Measurements from ENCODE around the gene SPEF2.

The SPEF2 gene

DNA sequence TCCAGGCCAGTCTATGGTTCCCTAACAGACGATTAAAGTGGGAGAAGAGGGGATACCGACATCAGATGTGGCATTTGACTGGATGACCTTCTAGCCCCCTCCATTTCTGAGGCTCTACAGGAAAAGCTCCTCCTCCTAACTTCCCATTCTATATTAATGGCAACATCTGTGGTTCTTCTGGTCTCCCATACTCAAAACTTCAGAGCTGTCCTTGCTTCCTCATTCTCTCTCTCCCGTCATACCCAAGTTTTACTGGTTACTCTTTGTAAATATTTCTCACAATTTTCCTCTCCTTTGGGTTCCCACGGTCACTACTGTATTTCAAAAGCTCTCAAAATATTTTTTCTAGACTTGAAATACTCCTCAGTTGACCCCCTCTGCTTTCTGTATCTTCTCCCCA is 203.1 kb downstream of the SPEF2 start:
- no peaks in the 10 kb centered on the region for H3K9me3 ChIP-seq (ENCODE audit: control insufficient read depth, insufficient read depth, low read depth, low read length)
- H3K4me3 ChIP-seq (ENCODE audit: low read depth, low read length) = no peak overlapping the region
- H3K4me1 ChIP-seq (ENCODE audit: control insufficient read depth, insufficient read depth, low read length) = no peaks in the 10 kb centered on the region
- no peak for TF ChIP-seq ZNF776 (tag by site-specific recombination; IDR thresholded peaks at IDR 0.05; ENCODE audit: borderline replicate concordance)
- no peak for TF ChIP-seq ZBTB20 (tag by site-specific recombination; IDR thresholded peaks at IDR 0.05)
- no peak for TF ChIP-seq MYNN (tag by site-specific recombination; IDR thresholded peaks at IDR 0.05; ENCODE audit: borderline replicate concordance)
- TF ChIP-seq, protein P1, sequence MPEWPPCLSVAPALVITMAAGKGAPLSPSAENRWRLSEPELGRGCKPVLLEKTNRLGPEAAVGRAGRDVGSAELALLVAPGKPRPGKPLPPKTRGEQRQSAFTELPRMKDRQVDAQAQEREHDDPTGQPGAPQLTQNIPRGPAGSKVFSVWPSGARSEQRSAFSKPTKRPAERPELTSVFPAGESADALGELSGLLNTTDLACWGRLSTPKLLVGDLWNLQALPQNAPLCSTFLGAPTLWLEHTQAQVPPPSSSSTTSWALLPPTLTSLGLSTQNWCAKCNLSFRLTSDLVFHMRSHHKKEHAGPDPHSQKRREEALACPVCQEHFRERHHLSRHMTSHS (tag by site-specific recombination; IDR thresholded peaks at IDR 0.05) = no peak
- TF ChIP-seq HOXA7 (CRISPR knock-in tag; IDR thresholded peaks at IDR 0.05; ENCODE audit: borderline replicate concordance) = no peak
- TF ChIP-seq ZNF843 (tag by site-specific recombination; IDR thresholded peaks at IDR 0.05) = no peak
- CTCF ChIA-PET = interaction anchor here (0.7 kb wide), 1 partner anchor 12 kb away, joined by 3 read pairs; no protein-coding TSS in a partner anchor
- no peak overlapping the region for H3K27ac ChIP-seq (ENCODE audit: extremely low read depth, low read depth, low read length)
- POLR2A ChIA-PET = no interaction called here
- no peaks in the 10 kb centered on the region for H3K36me3 ChIP-seq (ENCODE audit: control insufficient read depth in 2 of 2, insufficient read depth in 1 of 2, low read length in 2 of 2)

DNA sequence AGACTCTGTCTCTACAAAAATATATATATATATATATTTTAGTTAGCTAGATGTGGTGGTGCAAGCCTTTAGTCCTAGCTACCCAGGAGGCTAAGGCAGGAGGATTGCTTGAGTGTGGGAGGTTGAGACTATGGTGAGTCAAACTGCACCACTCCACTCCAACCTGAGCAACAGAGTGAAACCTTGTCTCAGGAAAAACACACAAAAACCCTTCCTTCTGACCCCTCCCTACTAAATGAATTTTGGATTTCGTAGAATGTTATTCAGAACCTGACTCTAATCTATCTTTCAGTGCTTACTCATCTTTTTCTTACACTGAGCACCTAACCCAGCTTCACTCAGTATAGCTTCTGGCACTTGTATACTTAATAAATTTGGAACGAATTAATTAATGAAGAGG is 203.8 kb downstream of the SPEF2 start:
- H3K27ac ChIP-seq (ENCODE audit: extremely low read depth, low read depth, low read length) = no peak overlapping the region
- ChIA-PET CTCF (interaction anchor here (0.7 to 0.9 kb wide), 3 partner anchors 13 to 1335 kb away, joined by 3 read pairs; no protein-coding TSS in a partner anchor), POLR2A (no interaction called here)
- H3K4me3 ChIP-seq (ENCODE audit: low read depth, low read length) = no peak overlapping the region
- H3K9me3 ChIP-seq (ENCODE audit: control insufficient read depth, insufficient read depth, low read depth, low read length) = no peaks in the 10 kb centered on the region
- no peaks in the 10 kb centered on the region for H3K36me3 ChIP-seq (ENCODE audit: control insufficient read depth in 2 of 2, insufficient read depth in 1 of 2, low read length in 2 of 2)
- H3K4me1 ChIP-seq (ENCODE audit: control insufficient read depth, insufficient read depth, low read length) = no peaks in the 10 kb centered on the region
- TF ChIP-seq ZBTB48 (tag by site-specific recombination; IDR thresholded peaks at IDR 0.05) (no peak), ZNF610 (tag by site-specific recombination; IDR thresholded peaks at IDR 0.05; ENCODE audit: borderline replicate concordance) (no peak), ZNF394 (tag by site-specific recombination; IDR thresholded peaks at IDR 0.05; ENCODE audit: borderline replicate concordance) (no peak), ZNF23 (tag by site-specific recombination; IDR thresholded peaks at IDR 0.05; ENCODE audit: borderline replicate concordance) (no peak), ZNF747 (tag by site-specific recombination; IDR thresholded peaks at IDR 0.05) (no peak), ZNF266 (tag by site-specific recombination; IDR thresholded peaks at IDR 0.05; ENCODE audit: low read depth) (no peak), ZXDB (tag by site-specific recombination; IDR thresholded peaks at IDR 0.05) (no peak)
- TF ChIP-seq, protein P2, sequence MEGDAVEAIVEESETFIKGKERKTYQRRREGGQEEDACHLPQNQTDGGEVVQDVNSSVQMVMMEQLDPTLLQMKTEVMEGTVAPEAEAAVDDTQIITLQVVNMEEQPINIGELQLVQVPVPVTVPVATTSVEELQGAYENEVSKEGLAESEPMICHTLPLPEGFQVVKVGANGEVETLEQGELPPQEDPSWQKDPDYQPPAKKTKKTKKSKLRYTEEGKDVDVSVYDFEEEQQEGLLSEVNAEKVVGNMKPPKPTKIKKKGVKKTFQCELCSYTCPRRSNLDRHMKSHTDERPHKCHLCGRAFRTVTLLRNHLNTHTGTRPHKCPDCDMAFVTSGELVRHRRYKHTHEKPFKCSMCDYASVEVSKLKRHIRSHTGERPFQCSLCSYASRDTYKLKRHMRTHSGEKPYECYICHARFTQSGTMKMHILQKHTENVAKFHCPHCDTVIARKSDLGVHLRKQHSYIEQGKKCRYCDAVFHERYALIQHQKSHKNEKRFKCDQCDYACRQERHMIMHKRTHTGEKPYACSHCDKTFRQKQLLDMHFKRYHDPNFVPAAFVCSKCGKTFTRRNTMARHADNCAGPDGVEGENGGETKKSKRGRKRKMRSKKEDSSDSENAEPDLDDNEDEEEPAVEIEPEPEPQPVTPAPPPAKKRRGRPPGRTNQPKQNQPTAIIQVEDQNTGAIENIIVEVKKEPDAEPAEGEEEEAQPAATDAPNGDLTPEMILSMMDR (tag by site-specific recombination; IDR thresholded peaks at IDR 0.05) = no peak

DNA sequence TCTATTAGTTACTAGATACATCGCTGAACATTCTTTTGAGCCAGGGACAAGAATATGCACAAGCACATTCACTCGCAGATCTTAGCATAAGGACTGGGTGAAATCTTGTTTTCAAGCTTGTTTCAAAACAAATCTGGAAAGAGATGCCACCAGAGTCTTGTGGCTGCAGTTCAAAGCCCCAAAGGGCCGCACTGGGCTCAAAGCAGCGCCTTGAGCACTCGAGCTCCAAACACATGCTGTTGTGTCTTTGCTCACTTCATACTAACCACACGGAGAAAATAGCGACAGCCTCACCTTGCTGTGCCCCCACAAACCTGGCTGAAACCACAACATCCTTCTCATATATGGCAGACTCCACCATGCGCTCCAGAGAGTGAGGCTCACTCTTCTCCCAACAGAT is 204.8 kb downstream of the SPEF2 start:
- H3K4me1 ChIP-seq (ENCODE audit: control insufficient read depth, insufficient read depth, low read length) = no peaks in the 10 kb centered on the region
- ChIA-PET POLR2A (no interaction called here), CTCF (interaction anchor here (0.7 to 0.9 kb wide), 2 partner anchors 9 to 103 kb away, joined by 3 read pairs; no protein-coding TSS in a partner anchor)
- H3K9me3 ChIP-seq (ENCODE audit: control insufficient read depth, insufficient read depth, low read depth, low read length) = no peaks in the 10 kb centered on the region
- H3K36me3 ChIP-seq (ENCODE audit: control insufficient read depth in 2 of 2, insufficient read depth in 1 of 2, low read length in 2 of 2) = no peaks in the 10 kb centered on the region
- no peak overlapping the region for H3K4me3 ChIP-seq (ENCODE audit: low read depth, low read length)
- no peak overlapping the region for H3K27ac ChIP-seq (ENCODE audit: extremely low read depth, low read depth, low read length)
- TF ChIP-seq GFI1B (tag by site-specific recombination; IDR thresholded peaks at IDR 0.05) = no peak
- TF ChIP-seq, protein P3, sequence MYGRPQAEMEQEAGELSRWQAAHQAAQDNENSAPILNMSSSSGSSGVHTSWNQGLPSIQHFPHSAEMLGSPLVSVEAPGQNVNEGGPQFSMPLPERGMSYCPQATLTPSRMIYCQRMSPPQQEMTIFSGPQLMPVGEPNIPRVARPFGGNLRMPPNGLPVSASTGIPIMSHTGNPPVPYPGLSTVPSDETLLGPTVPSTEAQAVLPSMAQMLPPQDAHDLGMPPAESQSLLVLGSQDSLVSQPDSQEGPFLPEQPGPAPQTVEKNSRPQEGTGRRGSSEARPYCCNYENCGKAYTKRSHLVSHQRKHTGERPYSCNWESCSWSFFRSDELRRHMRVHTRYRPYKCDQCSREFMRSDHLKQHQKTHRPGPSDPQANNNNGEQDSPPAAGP (tag by site-specific recombination; IDR thresholded peaks at IDR 0.05) = no peak
- no peak for TF ChIP-seq ZNF121 (tag by site-specific recombination; IDR thresholded peaks at IDR 0.05)
- no peak for TF ChIP-seq ZNF747 (tag by site-specific recombination; IDR thresholded peaks at IDR 0.05)
- TF ChIP-seq, protein P4, sequence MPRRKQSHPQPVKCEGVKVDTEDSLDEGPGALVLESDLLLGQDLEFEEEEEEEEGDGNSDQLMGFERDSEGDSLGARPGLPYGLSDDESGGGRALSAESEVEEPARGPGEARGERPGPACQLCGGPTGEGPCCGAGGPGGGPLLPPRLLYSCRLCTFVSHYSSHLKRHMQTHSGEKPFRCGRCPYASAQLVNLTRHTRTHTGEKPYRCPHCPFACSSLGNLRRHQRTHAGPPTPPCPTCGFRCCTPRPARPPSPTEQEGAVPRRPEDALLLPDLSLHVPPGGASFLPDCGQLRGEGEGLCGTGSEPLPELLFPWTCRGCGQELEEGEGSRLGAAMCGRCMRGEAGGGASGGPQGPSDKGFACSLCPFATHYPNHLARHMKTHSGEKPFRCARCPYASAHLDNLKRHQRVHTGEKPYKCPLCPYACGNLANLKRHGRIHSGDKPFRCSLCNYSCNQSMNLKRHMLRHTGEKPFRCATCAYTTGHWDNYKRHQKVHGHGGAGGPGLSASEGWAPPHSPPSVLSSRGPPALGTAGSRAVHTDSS (tag by site-specific recombination; IDR thresholded peaks at IDR 0.05) = no peak
- TF ChIP-seq, protein P5, sequence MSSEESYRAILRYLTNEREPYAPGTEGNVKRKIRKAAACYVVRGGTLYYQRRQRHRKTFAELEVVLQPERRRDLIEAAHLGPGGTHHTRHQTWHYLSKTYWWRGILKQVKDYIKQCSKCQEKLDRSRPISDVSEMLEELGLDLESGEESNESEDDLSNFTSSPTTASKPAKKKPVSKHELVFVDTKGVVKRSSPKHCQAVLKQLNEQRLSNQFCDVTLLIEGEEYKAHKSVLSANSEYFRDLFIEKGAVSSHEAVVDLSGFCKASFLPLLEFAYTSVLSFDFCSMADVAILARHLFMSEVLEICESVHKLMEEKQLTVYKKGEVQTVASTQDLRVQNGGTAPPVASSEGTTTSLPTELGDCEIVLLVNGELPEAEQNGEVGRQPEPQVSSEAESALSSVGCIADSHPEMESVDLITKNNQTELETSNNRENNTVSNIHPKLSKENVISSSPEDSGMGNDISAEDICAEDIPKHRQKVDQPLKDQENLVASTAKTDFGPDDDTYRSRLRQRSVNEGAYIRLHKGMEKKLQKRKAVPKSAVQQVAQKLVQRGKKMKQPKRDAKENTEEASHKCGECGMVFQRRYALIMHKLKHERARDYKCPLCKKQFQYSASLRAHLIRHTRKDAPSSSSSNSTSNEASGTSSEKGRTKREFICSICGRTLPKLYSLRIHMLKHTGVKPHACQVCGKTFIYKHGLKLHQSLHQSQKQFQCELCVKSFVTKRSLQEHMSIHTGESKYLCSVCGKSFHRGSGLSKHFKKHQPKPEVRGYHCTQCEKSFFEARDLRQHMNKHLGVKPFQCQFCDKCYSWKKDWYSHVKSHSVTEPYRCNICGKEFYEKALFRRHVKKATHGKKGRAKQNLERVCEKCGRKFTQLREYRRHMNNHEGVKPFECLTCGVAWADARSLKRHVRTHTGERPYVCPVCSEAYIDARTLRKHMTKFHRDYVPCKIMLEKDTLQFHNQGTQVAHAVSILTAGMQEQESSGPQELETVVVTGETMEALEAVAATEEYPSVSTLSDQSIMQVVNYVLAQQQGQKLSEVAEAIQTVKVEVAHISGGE (tag by site-specific recombination; conservative IDR thresholded peaks at IDR 0.05; ENCODE audit: low read depth) = no peak
- TF ChIP-seq, protein P6, sequence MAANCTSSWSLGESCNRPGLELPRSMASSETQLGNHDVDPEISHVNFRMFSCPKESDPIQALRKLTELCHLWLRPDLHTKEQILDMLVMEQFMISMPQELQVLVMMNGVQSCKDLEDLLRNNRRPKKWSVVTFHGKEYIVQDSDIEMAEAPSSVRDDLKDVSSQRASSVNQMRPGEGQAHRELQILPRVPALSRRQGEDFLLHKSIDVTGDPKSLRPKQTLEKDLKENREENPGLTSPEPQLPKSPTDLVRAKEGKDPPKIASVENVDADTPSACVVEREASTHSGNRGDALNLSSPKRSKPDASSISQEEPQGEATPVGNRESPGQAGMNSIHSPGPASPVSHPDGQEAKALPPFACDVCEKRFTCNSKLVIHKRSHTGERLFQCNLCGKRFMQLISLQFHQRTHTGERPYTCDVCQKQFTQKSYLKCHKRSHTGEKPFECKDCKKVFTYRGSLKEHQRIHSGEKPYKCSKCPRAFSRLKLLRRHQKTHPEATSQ (tag by site-specific recombination; IDR thresholded peaks at IDR 0.05) = no peak
- no peak for TF ChIP-seq GLI4 (tag by site-specific recombination; IDR thresholded peaks at IDR 0.05)
- TF ChIP-seq FEZF1 (tag by site-specific recombination; IDR thresholded peaks at IDR 0.05) = no peak

Data from HEK293 (cell line).